GM20431 (cell line): ENCODE results near the gene ALDH1L2.
"Not testable (repeated sequence)": the region's sequence is repeated elsewhere in the genome, so short reads cannot be mapped to it uniquely, and the experiment has no call there.

ENCODE experiments used
- in situ Hi-C: fragments of 300-500 bp; cut with MseI, MboI; formaldehyde crosslinking; loops from one replicate; pipeline ENCODE4 v1.15.0; 2020; ENCODE audit warnings: low sequenced_read_pairs; ENCODE audit not compliant: unreplicated experiment

Gene ALDH1L2

GRCh38 chr12:105084251-105085250 lies at the start of gene ALDH1L2:
TSS of gene ALDH1L2 (minus strand) at chr12:105084458. CDS start at chr12:105084436, 22 bp downstream.
- in situ Hi-C loops = no loop called here

GRCh38 chr12:105120551-105120950 lies 36.3 kb upstream of the ALDH1L2 start:
- in situ Hi-C loops = no loop called here

GRCh38 chr12:105116969-105117368 lies 32.7 kb upstream of the ALDH1L2 start:
- in situ Hi-C loops = no loop called here

GRCh38 chr12:105113094-105113493 lies 28.8 kb upstream of the ALDH1L2 start:
- in situ Hi-C loops = no loop called here

- in situ Hi-C loops = no loop called here
Measured at GRCh38 chr12:105110851-105111250, 26.6 kb upstream of the ALDH1L2 start.

- in situ Hi-C loops = no loop called here
Measured at GRCh38 chr12:105109465-105110212, 25.4 kb upstream of the ALDH1L2 start.

GRCh38 chr12:105107494-105108371 lies 23.5 kb upstream of the ALDH1L2 start, which contains the start of gene WASHC4:
TSS of gene WASHC4 (plus strand) at chr12:105107731. CDS start at chr12:105107801, 70 bp downstream.
- in situ Hi-C loops = no loop called here

- in situ Hi-C loops = no loop called here
Measured at GRCh38 chr12:105107171-105107493, 22.9 kb upstream of the ALDH1L2 start.

- in situ Hi-C loops = no loop called here
Measured at GRCh38 chr12:105106621-105107020, 22.4 kb upstream of the ALDH1L2 start.

GRCh38 chr12:105104762-105105161 lies 20.5 kb upstream of the ALDH1L2 start:
- in situ Hi-C loops = no loop called here

- in situ Hi-C loops = no loop called here
Measured at GRCh38 chr12:105102673-105103072, 18.4 kb upstream of the ALDH1L2 start.

GRCh38 chr12:105100998-105101397 lies 16.7 kb upstream of the ALDH1L2 start:
- in situ Hi-C loops = no loop called here

GRCh38 chr12:105100207-105100985 lies 16.1 kb upstream of the ALDH1L2 start:
- in situ Hi-C loops = no loop called here

- in situ Hi-C loops = no loop called here
Measured at GRCh38 chr12:105099356-105099755, 15.1 kb upstream of the ALDH1L2 start.

GRCh38 chr12:105095338-105095737 lies 11.1 kb upstream of the ALDH1L2 start:
- in situ Hi-C loops = not testable (repeated sequence)

- in situ Hi-C loops = no loop called here
Measured at GRCh38 chr12:105092336-105092735, 8.1 kb upstream of the ALDH1L2 start.

- in situ Hi-C loops = no loop called here
Measured at GRCh38 chr12:105091476-105092206, 7.4 kb upstream of the ALDH1L2 start.

- in situ Hi-C loops = no loop called here
Measured at GRCh38 chr12:105090361-105090760, 6.1 kb upstream of the ALDH1L2 start.

GRCh38 chr12:105089817-105090216 lies 5.6 kb upstream of the ALDH1L2 start:
- in situ Hi-C loops = no loop called here
